Ascending aorta (tissue), 2 donors: Measurements from ENCODE around the gene HLA-B. TPM values are rescaled to one million over a fixed set of nuclear protein-coding genes. Genes with fewer than 3 reads are reported as not detected.
A peak's percentile ranks its signal among the peaks of the same experiment; 100 is the strongest.
"Not testable (repeated sequence)": the region's sequence is repeated elsewhere in the genome, so short reads cannot be mapped to it uniquely, and the experiment has no call there.

Experiments
- DNase-seq, 2 donors: peaks; one replicate each; pipeline ENCODE4 v3.0.0-alpha.2; 2019; ENCODE audit warnings: low spot score in 2 of 2
- H3K27ac ChIP-seq, 2 donors: fragments of 200-600 bp; sonication (generic); one replicate each; pipeline ENCODE4 v1.5.1; 2016 to 2017; ENCODE audit warnings: mild to moderate bottlenecking in 1 of 2
- H3K27me3 ChIP-seq: fragments of 200-600 bp; sonication (generic); one replicate; pipeline ENCODE4 v1.5.1; 2017
- H3K36me3 ChIP-seq, 2 donors: fragments of 200-600 bp; sonication (generic); one replicate each; pipeline ENCODE4 v1.5.1; 2016
- H3K4me1 ChIP-seq, 2 donors: fragments of 200-600 bp; sonication (generic); one replicate each; pipeline ENCODE4 v1.5.1; 2016 to 2017; ENCODE audit warnings: mild to moderate bottlenecking in 1 of 2
- H3K4me3 ChIP-seq, 2 donors: fragments of 200-600 bp; sonication (generic); one replicate each; pipeline ENCODE4 v1.5.1; 2016 to 2017; ENCODE audit warnings: mild to moderate bottlenecking in 1 of 2
- H3K9me3 ChIP-seq, 2 donors: fragments of 200-600 bp; sonication (generic); one replicate each; pipeline ENCODE4 v1.5.1; 2016
- CTCF ChIP-seq, 3 experiments: fragments of 200-600 bp in 2 of 3; fragments of 450-650 bp in 1 of 3; sonication (generic) in 2 of 3; IDR thresholded peaks; one replicate each; pipeline ENCODE4 v1.5.1; 2016 to 2019; ENCODE audit warnings: antibody characterized with exemption in 3 of 3, mild to moderate bottlenecking in 1 of 3, moderate library complexity in 1 of 3
- intact Hi-C: fragments of 100-400 bp; cut with DNase I; formaldehyde crosslinking; loops from one replicate; pipeline ENCODE4 v1.15.1; 2023
- total RNA-seq: library from RNA; depleted of rRNA; stranded (reverse); fragments of >200 nt; gene quantifications from one replicate; pipeline ENCODE4 v1.1.0, GENCODE V29; 2016

HLA-B gene
- total RNA-seq, 1 donor from 2014 or later = 1,833 TPM

GRCh38 chr6:31401403-31401802, 44.4 kb upstream of the HLA-B start:
- intact Hi-C loops = loop anchor here (2.0 to 10.0 kb wide), 4 partner anchors 25 to 784 kb away; partner anchors contain the start of genes DDX39B, FLOT1, IER3 and MRPS18B

GRCh38 chr6:31400467-31401289, 43.7 kb upstream of the HLA-B start:
- Histone ChIP-seq H3K9me3 (no peaks in the 10 kb centered on the region), H3K36me3 (no peaks in the 10 kb centered on the region), H3K27me3 (no peaks in the 10 kb centered on the region), H3K4me1 (peaks cover 9 to 20% of the 10 kb centered on the region in 2 donors), H3K4me3 (peak overlapping the region; percentile 68 to 76), H3K27ac (peak overlapping the region; percentile 92 to 95)
- no peak for TF ChIP-seq CTCF (IDR thresholded peaks at IDR 0.05)
- peak in 1 of 2 donors; percentile 90 for DNase-seq
- intact Hi-C loops = loop anchor here (2.0 to 10.0 kb wide), 4 partner anchors 26 to 783 kb away; partner anchors contain the start of genes DDX39B, FLOT1, IER3 and MRPS18B

More at GRCh38 chr6:31401403-31401802, 44.4 kb upstream of the HLA-B start:
- Histone ChIP-seq H3K4me1 (peaks cover 9 to 20% of the 10 kb centered on the region in 2 donors), H3K27me3 (no peaks in the 10 kb centered on the region), H3K9me3 (no peaks in the 10 kb centered on the region), H3K27ac (peak overlapping the region; percentile 92 to 95), H3K36me3 (no peaks in the 10 kb centered on the region), H3K4me3 (peak overlapping the region; percentile 68 to 76)
- DNase-seq = peak in 1 of 2 donors; percentile 81
- TF ChIP-seq CTCF (IDR thresholded peaks at IDR 0.05) = no peak

DNA sequence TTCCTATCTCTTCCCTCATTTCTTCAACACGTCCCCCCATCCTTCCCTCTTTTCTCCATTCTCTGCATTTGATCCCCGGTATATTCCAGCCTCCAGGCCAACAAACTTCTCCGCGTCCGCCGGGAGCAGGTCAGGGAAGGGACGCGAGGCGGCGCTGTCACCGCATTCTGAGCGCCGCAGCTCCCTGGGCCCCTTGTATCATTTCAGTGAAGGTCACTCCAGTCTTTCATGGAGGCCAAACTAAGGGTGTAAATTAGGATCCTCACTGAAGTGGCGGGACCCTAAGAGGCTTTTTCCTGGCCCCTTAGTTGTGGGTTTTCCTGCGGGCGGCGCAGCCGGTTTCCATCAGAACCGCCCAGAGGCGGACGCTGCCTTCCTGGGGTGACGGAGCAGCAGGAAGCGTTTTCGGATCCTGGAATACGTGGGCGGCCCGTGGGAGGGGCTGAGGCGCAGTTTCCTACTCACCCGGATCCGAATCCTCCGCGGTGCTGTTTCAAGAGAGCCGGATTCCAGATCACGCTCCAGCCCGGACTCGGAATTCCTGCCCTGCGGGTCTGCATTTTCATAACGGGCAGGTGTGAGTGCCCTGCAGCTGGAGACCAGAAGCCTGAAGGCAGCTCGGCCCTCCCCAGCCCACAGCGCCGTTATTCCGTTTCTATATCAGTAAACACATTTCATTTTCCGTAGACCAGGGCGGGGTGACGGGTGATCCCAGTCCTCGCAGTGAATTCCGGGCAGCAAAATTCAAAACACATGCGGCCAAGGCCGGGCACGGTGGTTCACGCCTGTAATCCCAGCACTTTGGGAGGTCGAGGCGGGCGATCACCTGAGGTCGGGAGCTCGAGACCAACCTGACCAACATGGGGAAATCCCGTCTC, 42.8 kb upstream of the HLA-B start:
- H3K9me3 ChIP-seq = no peaks in the 10 kb centered on the region
- peak overlapping the region; percentile 92 to 95 for H3K27ac ChIP-seq
- intact Hi-C loops = loop anchor here (2.0 to 10.0 kb wide), 4 partner anchors 27 to 783 kb away; partner anchors contain the start of genes DDX39B, FLOT1, IER3 and MRPS18B
- DNase-seq = peak; percentile 54 to 97
- TF ChIP-seq CTCF (IDR thresholded peaks at IDR 0.05) = peak; percentile 92 to 98 (median 94)
- peak overlapping the region; percentile 68 to 76 for H3K4me3 ChIP-seq
- peaks cover 9 to 17% of the 10 kb centered on the region in 2 donors for H3K4me1 ChIP-seq
- no peaks in the 10 kb centered on the region for H3K27me3 ChIP-seq
- peaks cover 0 to under 1% of the 10 kb centered on the region in 2 donors for H3K36me3 ChIP-seq

DNA sequence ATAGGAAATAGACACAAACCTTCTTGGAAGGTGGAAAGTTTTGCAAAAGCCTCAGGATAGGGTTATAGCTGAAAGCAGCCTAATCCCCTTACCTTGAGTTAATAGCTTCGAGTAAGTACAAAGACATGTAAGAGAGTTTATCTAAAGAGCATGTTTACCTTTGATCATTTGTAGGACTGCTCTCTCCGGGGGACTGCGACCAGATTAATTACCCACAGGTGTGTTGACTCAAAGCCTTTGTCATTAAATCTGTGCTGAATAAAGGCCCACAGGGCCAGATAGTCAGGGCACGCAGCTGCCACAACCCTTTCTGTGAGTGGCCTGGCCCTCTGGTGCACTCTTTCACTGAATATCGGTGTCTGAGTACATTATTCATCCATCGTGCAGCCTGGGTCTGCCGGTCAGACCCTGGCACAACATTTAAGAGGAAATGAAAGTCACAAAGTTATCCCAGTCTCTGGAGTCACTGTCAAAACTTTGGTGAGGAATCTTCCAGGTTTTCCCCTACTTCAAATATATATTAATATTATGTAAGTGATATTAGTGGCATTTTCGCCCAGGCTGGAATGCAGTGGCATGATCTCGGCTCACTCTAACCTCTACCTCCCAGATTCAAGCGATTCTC, 41.0 kb upstream of the HLA-B start:
- Histone ChIP-seq H3K4me3 (no peak overlapping the region), H3K4me1 (peaks cover 5 to 11% of the 10 kb centered on the region in 2 donors), H3K36me3 (peaks cover 0 to 7% of the 10 kb centered on the region in 2 donors), H3K9me3 (no peaks in the 10 kb centered on the region), H3K27ac (no peak overlapping the region), H3K27me3 (no peaks in the 10 kb centered on the region)
- DNase-seq = no peak
- TF ChIP-seq CTCF (IDR thresholded peaks at IDR 0.05) = no peak
- intact Hi-C loops = loop anchor here (1.0 kb wide), 1 partner anchor 43 kb away; no protein-coding TSS in a partner anchor

GRCh38 chr6:31397153-31397499, 40.1 kb upstream of the HLA-B start:
- H3K4me3 ChIP-seq = not testable (repeated sequence)
- intact Hi-C loops = loop anchor here (1.0 kb wide), 1 partner anchor 44 kb away; no protein-coding TSS in a partner anchor

More at GRCh38 chr6:31397153-31397499, 40.1 kb upstream of the HLA-B start:
- not testable (repeated sequence) for H3K36me3 ChIP-seq, DNase-seq, H3K9me3 ChIP-seq, H3K27ac ChIP-seq, H3K27me3 ChIP-seq, H3K4me1 ChIP-seq
